NOMO-1 treated with DMSO at 0.1 percent for 48 hours (cell line): ENCODE results near the gene CCDC91.
"Not testable (repeated sequence)": the region's sequence is repeated elsewhere in the genome, so short reads cannot be mapped to it uniquely, and the experiment has no call there.

Source experiments
- DNase-seq: peaks from one replicate; lab custom pipeline; 2025; ENCODE audit not compliant: unreplicated experiment; lab: John Stamatoyannopoulos, UW

Gene CCDC91

DNA sequence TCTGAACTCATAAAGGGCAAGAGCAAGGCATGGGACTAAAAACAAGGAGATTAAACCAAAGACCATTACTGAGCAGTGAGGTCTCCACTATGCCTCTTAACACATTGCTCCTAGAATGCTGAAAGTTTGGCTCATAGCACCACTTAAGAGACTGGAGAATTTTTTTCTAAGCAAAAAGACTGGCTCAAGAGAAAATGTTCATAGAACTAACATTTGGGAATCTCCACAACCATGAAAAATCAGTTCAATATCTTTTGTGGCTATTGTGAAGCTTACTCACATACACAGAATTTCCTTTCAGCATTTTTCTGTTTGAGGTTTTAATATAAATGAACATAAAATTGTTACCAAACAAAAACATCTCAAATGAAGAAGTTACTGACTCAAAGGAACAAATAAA lies 255.8 kb downstream of the CCDC91 start:
- no peak for DNase-seq

DNA sequence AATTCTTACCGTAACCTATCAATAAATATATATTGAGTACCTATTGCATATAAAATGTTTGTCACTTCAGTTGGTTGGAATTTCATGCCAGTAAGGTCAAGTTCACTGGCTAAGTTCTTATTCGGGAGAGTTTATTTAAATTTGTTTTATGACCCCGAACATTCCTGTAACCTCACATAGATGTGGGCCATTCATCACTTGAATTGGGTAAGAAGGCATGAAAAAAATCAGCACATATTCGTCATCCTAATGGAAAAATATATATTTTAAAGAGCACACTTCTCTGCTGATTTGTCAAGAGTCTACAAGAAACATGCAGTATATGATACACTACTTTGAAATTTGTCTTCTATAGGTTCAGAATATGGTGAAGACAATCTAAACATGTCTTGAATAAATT lies 263.4 kb downstream of the CCDC91 start:
- no peak for DNase-seq

DNA sequence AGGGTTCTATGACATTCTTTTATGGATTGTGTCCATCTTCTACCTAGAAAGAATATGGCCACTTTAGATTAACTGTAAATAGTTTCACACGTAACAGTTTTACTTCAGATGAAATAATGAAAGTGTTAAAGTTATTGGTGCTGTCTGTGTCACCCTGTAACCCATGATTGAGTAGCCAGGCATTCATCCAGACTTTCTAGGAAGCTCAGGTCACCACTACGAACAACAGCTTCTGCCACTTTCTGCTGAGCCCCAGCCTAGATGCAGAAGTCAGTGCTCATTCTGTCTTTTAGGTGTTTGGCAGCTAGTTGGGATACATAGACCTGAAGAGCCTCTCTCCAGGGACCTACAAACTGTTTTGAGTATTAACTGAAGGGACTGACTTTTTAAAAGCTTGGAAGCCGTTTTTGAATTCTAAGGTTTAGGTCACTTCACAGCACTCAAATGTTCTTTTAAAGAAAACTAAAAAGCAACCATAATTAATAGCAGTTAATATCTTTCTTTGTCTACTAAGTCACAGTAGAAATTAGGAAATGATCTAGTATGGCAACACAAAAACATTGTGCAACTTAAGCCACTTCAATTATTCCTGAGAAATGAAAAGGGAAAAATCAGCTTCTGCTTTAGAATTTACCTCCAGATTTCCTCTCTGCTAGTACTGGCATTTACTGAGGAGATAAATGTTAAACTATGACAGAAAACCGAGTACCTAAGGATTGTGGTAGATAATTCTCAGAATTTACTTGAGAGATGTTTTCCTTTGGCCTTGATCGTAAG lies 266.9 kb downstream of the CCDC91 start:
- DNase-seq, result peak; percentile 12

DNA sequence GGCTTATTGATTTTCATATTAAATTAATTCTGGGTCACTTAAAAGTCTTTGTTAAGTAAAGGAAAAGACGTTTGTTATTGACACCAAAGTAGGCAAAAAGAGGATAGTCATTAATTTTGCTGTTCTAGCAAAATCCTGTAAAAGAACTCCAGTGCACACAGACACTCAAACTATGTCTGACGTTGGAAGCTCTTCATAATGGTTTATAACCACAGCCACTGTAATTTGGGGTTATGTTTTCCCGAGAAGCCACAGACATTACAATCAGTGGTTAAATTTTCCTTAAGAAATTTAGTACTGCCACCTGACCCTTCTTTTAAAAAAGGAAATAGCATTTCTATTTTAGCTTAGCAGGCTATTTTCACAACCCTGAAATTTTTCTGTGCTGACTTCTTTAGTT lies 267.5 kb downstream of the CCDC91 start:
- DNase-seq, result peak; percentile 24

DNA sequence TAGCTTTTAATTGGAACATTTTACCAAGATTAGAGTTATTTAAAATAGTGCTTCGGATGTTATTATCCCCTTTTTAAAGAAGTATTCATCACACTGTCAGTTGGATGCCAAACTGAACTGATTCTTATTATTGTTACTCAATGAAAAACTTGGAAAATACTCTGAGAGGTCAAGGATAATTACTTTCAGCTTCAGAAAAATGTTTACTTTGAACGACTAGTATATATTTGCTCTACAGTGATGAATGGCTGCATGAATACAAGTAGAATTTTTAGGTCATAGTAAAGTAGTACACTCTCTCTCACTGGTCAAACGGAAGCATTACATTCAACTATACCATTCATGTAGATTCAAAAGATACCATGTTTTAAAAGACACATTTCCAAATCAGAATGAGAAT lies 269.2 kb downstream of the CCDC91 start:
- DNase-seq, result no peak

DNA sequence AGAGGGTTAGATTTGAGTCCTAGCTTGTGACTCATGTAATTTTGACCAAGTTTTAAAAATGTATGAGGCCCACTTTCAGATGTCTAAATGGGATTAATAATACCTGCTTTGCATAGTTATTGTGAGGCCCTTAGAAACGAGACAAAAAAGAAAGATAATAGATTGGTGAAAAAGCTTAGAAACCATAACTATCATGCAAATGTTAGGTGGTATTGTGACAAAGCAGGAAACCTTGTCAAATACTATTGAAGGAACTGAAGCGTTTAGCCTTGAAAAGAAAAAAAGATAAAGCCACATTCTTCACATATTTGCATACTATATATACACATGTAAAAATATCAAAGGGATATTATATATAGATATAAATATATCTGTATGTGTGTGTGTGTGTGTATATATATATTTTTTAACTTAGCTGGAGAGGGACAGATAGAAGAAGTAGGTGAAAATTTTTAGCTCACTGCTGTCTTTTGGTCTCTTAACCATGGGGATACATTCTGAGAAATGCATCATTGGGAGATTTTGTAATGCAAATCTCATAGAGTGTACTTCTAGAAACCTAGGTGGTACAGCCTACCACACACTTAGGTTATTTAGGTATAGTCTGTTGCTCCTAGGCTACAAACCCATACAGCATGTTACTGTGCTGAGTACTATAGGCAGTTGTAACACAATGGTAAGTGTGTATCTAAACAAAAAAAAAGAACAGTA lies 270.3 kb downstream of the CCDC91 start:
- no peak for DNase-seq

DNA sequence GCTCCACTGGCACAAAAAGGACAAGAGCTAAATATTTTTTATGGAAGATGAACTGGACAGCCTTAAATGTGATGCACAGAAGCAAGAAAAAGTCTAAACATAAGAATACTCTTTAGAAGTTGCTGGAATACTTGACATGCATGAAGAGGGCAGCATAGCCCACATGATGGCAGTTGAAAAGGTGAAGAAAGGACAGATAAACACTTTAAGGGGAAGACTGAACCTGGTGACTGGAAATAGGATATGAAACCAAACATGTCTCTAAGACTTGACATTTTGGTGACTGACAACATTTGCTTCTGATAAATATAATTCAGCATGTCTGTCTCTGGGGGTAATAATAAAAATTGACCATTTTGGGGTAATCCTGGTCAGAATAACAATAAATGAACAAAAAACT lies 273.1 kb downstream of the CCDC91 start:
- peak; percentile 5 for DNase-seq

DNA sequence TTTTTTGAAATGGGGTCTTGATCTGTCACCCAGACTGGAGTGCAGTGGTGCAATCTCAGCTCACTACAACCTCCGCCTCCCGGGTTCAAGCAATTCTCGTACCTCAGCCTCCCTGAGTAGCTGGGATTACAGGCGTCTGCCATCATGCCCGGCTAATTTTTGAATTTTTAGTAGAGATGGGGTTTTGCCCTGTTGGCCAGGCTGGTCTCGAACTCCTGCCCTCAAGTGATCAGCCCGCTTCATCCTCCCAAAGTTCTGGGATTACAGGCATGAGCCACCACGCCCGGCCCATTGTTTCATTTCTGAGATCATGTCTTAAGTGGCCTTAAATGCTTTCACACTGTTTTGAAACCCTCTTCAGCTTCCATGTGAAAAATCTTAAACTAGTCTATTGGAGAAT lies 281.5 kb downstream of the CCDC91 start:
- DNase-seq, result not testable (repeated sequence)

DNA sequence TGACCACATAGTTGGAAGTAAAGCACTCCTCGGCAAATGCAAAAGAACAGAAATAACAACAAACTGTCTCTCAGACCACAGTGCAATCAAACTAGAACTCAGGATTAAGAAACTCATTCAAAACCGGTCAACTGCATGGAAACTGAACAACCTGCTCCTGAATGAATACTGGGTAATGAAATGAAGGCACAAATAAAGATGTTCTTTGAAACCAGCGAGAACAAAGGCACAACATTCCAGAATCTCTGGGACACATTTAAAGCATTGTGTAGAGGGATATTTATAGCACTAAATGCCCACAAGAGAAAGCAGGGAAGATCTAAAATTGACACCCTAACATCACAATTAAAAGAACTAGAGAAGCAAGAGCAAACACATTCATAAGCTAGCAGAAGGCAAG lies 285.9 kb downstream of the CCDC91 start:
- not testable (repeated sequence) for DNase-seq

DNA sequence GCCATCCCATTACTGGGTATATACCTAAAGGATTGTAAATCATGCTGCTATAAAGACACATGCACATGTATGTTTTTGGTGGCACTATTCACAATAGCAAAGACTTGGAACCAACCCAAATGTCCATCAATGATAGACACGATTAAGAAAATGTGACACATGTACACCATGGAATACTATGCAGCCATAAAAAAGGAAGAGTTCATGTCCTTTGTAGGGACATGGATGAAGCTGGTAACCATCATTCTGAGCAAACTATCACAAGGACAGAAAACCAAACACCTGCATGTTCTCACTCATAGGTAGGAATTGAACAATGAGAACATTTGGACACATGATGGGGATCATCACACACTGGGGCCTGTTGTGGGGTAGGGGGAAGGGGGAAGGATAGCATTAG lies 288.8 kb downstream of the CCDC91 start:
- DNase-seq, result not testable (repeated sequence)

DNA sequence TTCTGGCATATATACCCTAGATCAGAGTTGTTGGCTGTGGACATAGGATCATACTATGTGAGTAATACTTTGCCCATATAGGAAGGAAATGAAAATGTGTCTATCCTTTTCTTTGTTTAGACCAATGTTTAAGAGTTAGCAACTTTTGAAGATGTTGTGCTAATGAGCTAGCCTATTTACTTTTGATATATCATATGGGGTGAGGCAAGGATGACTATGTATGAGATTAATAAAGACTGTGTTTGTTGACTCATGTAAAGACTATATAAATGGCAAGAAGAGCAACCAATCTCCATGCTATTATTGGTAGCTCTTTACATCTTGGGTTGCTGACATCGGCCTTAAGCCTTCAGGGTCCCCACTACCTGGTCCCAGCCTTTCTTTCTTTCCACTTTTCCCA lies 289.4 kb downstream of the CCDC91 start:
- DNase-seq, result no peak

DNA sequence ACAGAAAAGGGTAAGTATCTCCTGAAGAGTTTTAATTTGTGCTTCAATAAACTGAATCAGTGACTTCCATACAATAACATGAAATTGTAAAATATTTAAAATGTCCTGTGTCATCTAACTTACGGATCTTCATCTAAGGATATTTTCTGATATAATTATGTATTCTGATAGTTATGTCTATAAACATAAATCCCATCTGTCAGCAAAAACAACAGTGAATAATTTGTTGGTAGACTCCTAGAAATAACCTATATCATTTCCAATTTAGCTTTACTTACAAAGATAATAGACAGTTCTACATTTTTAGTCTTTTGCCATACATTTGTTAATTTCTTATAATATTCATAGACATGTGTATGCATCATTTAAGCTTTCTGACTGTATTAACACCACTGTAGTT lies 293.9 kb downstream of the CCDC91 start:
- DNase-seq, result no peak

DNA sequence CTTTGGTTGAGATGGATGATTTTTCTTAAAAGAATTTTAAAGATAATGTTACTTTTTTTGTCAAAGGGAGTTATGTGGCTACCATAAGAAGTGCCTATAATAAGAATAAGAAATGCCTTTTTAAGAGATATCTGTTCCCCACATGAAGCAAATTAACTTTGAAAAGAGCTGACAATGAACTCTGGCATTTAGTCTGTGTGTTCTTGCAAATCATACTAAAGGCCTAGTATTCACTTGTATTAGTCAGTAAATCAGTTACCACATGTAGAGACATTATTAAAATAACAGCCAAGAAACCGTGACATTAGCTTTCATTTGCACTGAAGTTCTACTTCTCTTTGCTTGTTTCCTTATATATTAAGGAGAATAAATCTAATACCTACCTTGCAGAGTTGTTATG lies 296.3 kb downstream of the CCDC91 start:
- no peak for DNase-seq

DNA sequence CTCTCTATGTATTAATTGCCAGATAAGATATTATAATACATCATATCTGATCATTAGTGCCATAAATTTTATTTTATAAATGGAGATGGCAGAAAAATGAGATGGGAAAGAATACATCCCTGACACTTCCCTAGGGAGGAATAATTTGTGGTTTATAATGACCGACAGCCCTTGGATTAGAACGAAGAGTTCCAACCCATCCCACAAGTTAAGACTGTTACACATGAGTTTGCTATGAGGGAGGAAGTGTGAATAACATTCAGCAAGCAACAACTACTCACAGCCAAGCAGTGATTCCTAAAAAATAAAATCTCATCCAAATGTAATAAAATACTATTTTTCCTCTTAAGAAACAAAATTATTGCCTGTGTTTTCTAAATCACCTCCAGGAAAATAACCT lies 299.0 kb downstream of the CCDC91 start:
- no peak for DNase-seq

DNA sequence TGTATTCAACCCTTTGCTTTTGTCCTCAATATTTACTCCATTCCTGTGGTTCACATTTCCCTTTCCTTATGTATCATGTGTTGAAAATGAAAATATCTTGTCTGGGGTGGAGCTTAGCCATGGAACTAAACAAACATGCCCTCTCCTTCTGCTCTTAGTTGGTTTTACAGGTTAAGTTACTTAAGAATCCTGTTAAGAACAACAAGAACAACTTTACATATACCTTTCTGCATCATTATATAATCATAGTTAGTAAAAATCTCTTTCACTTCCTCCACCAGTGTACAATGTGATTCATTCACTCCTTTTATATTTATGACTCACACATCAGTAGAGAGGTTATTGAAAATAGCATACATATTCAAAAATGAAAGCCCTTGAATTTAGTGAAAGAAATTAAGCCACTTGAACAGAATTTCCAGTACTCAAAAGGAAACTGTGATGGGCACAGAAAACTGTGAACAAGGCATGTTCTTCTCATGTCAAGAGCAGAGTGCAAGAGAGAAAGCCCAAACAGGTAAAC lies 307.7 kb downstream of the CCDC91 start:
- peak; percentile 25 for DNase-seq

DNA sequence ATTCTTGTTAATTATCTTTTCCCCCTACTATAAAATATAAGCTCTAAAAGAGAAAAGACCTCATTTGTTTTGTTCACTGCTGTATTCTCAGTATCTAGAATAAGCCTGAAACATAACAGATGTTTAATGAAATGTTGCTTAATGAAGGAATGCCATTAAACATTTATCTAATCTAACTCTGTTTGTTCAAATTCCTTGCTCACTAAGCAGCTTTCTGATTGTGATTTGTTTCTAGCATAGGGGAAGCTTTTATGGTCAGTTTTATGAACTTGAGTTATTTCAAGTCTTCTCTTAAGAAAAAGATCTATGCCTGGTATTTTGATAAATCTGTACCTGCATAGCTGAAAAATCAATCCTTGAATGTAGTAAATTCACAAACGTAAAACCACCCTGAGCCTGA lies 308.6 kb downstream of the CCDC91 start:
- DNase-seq, result no peak

DNA sequence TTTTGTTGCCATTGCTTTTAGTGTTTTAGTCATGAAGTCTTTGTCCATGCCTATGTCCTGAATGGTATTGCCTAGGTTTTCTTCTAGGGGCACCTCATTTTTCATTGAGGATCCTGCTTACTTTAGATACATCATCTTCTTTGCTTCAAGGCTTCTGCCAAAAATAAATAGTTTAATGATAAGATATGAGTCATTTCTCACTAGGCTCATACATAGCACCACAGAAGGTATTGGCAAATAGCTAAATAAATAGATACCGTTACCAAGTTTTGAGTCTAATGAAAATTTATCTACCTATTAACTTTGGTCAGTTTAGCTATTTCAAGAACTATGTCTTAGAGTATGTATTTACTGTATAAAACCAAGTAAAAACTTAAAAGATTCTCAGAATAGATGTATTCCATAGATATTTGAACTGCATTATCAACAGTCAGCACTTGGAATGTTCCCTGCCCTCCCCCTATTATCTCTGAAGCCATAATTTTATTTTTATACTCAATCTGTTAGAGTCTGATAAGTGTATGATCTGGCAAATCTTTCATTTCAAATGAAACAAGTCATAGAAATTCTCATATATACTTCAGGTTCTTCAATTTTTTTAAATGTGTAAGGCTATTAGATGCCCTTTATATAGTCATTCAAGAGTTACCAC lies 310.2 kb downstream of the CCDC91 start:
- DNase-seq, result no peak

DNA sequence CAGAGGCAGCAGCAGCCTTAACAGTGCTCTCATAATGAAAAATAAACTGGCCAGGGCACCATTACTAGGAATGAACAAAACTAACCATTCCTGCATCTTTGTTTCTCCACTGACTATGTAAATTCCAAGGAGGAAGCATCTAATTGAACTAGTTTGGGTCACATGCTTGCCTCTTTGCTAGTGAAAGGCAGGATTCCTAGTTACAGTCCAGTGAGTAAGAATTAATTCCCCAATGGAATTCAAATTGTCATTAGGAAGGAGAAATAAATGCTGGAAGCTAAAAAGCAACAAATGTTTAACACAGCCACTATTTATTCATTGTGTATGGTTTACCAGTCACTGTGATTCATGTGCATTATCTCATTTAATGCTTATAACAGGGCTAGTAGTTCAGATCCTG lies 316.0 kb downstream of the CCDC91 start:
- DNase-seq, result no peak

DNA sequence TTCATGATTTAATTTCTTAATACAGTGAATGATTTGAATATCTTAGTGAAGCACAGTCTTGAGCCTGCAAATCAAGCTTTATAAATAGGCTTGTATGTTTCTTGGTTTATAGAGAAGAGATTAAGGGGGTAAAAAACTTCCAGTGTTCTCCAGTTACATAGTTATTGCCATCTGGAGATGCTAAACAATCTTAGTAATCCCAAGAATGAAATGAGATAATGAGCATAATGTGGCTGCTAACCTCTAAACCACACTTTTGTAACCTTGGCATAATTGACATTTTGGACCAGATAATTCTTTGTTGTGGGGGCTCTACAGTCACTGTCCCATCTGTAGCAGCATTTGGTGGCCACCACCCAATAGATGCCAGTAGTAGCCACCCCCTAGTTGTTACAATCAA lies 316.8 kb downstream of the CCDC91 start:
- no peak for DNase-seq

DNA sequence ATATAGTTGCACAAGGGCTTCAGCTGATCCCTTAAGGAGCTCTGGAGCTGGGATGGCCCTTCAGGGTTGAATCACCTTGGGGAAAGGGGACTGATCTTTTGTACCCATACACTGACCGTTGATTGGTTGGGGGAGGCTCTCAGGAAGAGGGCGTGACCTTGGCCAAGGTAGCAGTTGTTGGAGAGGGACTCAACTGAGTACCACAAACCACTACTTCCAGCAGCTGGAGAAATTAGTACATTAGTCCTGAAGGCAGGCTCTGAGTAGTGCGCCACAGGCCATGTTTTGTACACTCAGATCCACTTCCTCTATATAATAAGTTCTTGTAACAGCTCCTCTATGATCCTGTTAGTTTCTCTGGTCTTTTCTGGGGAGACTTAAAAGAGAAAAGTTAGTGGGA lies 317.6 kb downstream of the CCDC91 start:
- no peak for DNase-seq

DNA sequence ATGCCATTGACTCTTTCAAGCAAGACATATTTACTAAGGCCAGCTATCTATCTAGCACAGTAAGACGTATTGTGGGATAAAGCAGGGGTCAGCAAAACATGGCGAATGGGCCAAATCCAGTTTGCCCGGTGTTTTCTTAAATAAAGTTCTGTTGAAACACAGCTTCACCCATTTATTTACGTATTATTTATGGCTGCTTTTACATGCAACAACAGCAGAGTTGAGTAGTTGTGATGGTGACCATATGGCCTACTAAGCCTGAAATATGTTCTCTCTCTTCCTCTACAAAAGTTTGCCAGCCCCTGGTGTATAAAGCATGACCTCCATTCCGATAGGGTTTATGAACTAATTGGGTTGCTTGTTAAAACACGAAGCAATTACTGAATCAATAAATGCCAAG lies 322.1 kb downstream of the CCDC91 start:
- no peak for DNase-seq

DNA sequence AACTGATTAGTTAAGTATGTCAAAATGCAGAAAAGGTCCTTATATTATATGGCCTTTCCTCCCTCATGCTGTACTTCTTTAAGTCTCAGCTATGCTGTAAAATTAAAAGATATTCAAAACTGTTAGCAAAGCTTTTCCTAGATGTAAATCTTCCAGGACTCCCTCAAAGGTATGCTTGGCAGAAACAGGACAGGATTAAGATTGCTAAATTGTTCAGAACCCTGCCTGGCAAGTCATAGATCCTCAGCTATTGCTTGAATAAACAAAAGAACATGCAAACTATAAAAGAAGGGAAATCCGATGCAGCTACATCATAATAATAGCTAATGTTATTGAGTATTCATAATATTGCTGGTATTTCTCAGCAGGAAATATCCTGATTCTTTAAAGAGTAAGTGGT lies 322.6 kb downstream of the CCDC91 start:
- DNase-seq, result no peak
